ENCODE measurements around the gene PFN2. TPM values are rescaled to one million over a fixed set of nuclear protein-coding genes. Genes with fewer than 3 reads are reported as not detected.
A peak's percentile ranks its signal among the peaks of the same experiment; 100 is the strongest.

PFN2 gene
- total and polyA plus RNA-seq, 12 donors: 13.4 to 148 (median 43.4) TPM

- Histone ChIP-seq H3K4me1 (replicated peaks in 1 of 2) (peaks cover 6 to 30% of the 10 kb centered on the region in 2 donors), H3K27me3 (no peaks in the 10 kb centered on the region), H3K4me3 (peak overlapping the region in 2 of 4 donors; percentile 46 to 94), H3K9me3 (replicated peaks in 1 of 3) (no peaks in the 10 kb centered on the region), H3K27ac (peak overlapping the region in 4 of 5 donors; percentile 23 to 88 (median 70)), H3K36me3 (replicated peaks in 1 of 2) (no peaks in the 10 kb centered on the region)
- DNase-seq: peak; percentile 31 to 72 (median 56)
- intact Hi-C loops (cut with DNase I): loop anchor here in 1 of 2 donors (5.0 kb wide), 1 partner anchor 213 kb away; no protein-coding TSS in a partner anchor
- TF ChIP-seq, protein P1, sequence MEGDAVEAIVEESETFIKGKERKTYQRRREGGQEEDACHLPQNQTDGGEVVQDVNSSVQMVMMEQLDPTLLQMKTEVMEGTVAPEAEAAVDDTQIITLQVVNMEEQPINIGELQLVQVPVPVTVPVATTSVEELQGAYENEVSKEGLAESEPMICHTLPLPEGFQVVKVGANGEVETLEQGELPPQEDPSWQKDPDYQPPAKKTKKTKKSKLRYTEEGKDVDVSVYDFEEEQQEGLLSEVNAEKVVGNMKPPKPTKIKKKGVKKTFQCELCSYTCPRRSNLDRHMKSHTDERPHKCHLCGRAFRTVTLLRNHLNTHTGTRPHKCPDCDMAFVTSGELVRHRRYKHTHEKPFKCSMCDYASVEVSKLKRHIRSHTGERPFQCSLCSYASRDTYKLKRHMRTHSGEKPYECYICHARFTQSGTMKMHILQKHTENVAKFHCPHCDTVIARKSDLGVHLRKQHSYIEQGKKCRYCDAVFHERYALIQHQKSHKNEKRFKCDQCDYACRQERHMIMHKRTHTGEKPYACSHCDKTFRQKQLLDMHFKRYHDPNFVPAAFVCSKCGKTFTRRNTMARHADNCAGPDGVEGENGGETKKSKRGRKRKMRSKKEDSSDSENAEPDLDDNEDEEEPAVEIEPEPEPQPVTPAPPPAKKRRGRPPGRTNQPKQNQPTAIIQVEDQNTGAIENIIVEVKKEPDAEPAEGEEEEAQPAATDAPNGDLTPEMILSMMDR (IDR thresholded peaks at IDR 0.05): peak in 1 of 6 experiments; percentile 24
- peak in 1 of 2 donors; percentile 37 for TF ChIP-seq POLR2A (IDR thresholded peaks at IDR 0.05)
- WGBS, 4 donors: 16 to 24% (median 19%) methylated on average over 15 of the region's 15 CpGs
Observed at GRCh38 chr3:149969110-149969939, 1.4 kb downstream of the PFN2 start.

- no peak for DNase-seq
- H3K4me3 ChIP-seq: no peak overlapping the region
- intact Hi-C loops (cut with DNase I): loop anchor here in 1 of 2 donors (5.0 kb wide), 1 partner anchor 214 kb away; no protein-coding TSS in a partner anchor
Observed at GRCh38 chr3:149968216-149968615, 2.5 kb downstream of the PFN2 start.

DNA sequence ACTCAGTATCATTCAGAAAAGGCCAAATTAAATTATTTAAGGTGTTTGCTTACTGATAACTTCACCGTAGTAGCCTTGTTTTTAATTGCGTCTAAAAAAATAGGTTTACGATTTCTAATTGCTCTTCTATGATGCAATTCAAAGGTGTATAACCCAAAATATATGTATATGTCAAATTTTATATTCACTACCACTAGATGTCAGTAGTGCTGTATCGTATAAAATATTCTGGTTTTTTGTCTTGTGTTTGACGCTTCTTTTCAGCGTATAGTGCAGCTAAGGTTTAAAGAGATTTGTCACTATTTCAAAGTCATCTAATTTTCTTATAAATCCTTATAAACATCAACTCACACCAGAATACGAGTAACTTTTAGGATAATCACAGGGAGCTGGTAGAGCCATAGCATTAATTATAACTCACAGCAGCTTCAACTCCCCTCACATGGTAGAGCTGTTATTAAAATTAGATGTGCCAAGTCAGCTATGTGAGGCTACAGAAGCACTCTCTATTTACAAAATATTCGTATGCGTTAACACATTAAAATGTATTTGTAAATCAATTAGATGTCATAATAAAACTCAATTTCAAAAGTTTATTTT, 3.5 kb downstream of the PFN2 start:
- no peak overlapping the region for H3K4me3 ChIP-seq
- TF ChIP-seq POLR2A (IDR thresholded peaks at IDR 0.05): no peak
- TF ChIP-seq, protein P1 (IDR thresholded peaks at IDR 0.05): peak; percentile 39 to 76 (median 59)
- WGBS, 4 donors: 20 to 27% (median 22%) methylated on average over 9 of the region's 9 CpGs
- H3K9me3 ChIP-seq (replicated peaks in 1 of 3): no peaks in the 10 kb centered on the region
- no peaks in the 10 kb centered on the region for H3K36me3 ChIP-seq (replicated peaks in 1 of 2)
- peaks cover 6 to 29% of the 10 kb centered on the region in 2 donors for H3K4me1 ChIP-seq (replicated peaks in 1 of 2)
- H3K27me3 ChIP-seq: no peaks in the 10 kb centered on the region
- DNase-seq: no peak
- no peak overlapping the region for H3K27ac ChIP-seq
- intact Hi-C loops (cut with DNase I): loop anchor here in 1 of 2 donors (5.0 kb wide), 1 partner anchor 215 kb away; no protein-coding TSS in a partner anchor

More at GRCh38 chr3:149968216-149968615, 2.5 kb downstream of the PFN2 start:
- Histone ChIP-seq H3K36me3 (replicated peaks in 1 of 2) (no peaks in the 10 kb centered on the region), H3K27me3 (no peaks in the 10 kb centered on the region), H3K9me3 (replicated peaks in 1 of 3) (no peaks in the 10 kb centered on the region), H3K4me1 (replicated peaks in 1 of 2) (peaks cover 6 to 30% of the 10 kb centered on the region in 2 donors), H3K27ac (no peak overlapping the region)
- WGBS, 4 donors: 79 to 84% (median 81%) methylated on average over 8 of the region's 8 CpGs
- no peak for TF ChIP-seq POLR2A (IDR thresholded peaks at IDR 0.05)
- TF ChIP-seq, protein P1 (IDR thresholded peaks at IDR 0.05): no peak

GRCh38 chr3:149965278-149965677, 5.4 kb downstream of the PFN2 start:
- no peak overlapping the region for H3K4me3 ChIP-seq
- H3K4me1 ChIP-seq (replicated peaks in 1 of 2): peaks cover 6 to 25% of the 10 kb centered on the region in 2 donors

More at GRCh38 chr3:149965278-149965677, 5.4 kb downstream of the PFN2 start:
- Histone ChIP-seq H3K9me3 (replicated peaks in 1 of 3) (no peaks in the 10 kb centered on the region), H3K27me3 (no peaks in the 10 kb centered on the region), H3K36me3 (replicated peaks in 1 of 2) (no peaks in the 10 kb centered on the region), H3K27ac (no peak overlapping the region)
- DNase-seq: no peak
- TF ChIP-seq, protein P1 (IDR thresholded peaks at IDR 0.05): no peak
- intact Hi-C loops (cut with DNase I): loop anchor here in 1 of 2 donors (5.0 kb wide), 1 partner anchor 217 kb away; no protein-coding TSS in a partner anchor
